Panc1 (cell line): ENCODE data around the gene RNF43. TPM values are rescaled to one million over a fixed set of nuclear protein-coding genes. Genes with fewer than 3 reads are reported as not detected.

Experiments
- ATAC-seq: fragments of 200-7000 bp; cut with Tn5 transposase; 2 replicates; pipeline ENCODE4 v1.9.1; 2020; ENCODE audit warnings: mild to moderate bottlenecking, moderate library complexity
- BruUV-seq: library from RNA; stranded (reverse); fragments of 400-500 nt; replicated peaks from 2 replicates; lab custom pipeline; 2021; lab: Mats Ljungman, UMichigan
- CTCF ChIA-PET: fragments of 300-600 bp; sonication (Branson Sonifier 250); formaldehyde crosslinking; loops from one replicate; lab custom pipeline; 2022; ENCODE audit warnings: antibody characterized with exemption; lab: Charles Lee
- POLR2A ChIA-PET: fragments of 300-600 bp; sonication (Branson Sonifier 250); formaldehyde crosslinking; loops from one replicate; lab custom pipeline; 2022; ENCODE audit warnings: antibody characterized with exemption; lab: Charles Lee
- DNase-seq: peaks from one replicate; pipeline ENCODE4 v3.0.0-alpha.2; 2010; ENCODE audit warnings: low read depth, low spot score
- H3K27ac ChIP-seq: 2 replicates; pipeline ENCODE4 v1.5.1; 2011; ENCODE audit warnings: mild to moderate bottlenecking, low read length, inconsistent platforms
- H3K27me3 ChIP-seq: fragments of 200-500 bp; sonication (Bioruptor generic); 2 replicates; pipeline ENCODE4 v1.6.0; 2014; ENCODE audit warnings: low read length, inconsistent platforms; ENCODE audit not compliant: control insufficient read depth, insufficient read depth
- H3K36me3 ChIP-seq: fragments of 200-500 bp; sonication (Bioruptor generic); 2 replicates; pipeline ENCODE4 v1.5.1; 2014; ENCODE audit warnings: inconsistent platforms, mild to moderate bottlenecking, low read length, moderate library complexity; ENCODE audit not compliant: control insufficient read depth, insufficient read depth
- H3K4me1 ChIP-seq: 2 replicates; pipeline ENCODE4 v1.5.1; 2011; ENCODE audit warnings: inconsistent platforms, mild to moderate bottlenecking, low read length, moderate library complexity; ENCODE audit not compliant: control insufficient read depth, insufficient read depth
- H3K4me3 ChIP-seq, 2 experiments: 2 replicates each; pipeline ENCODE4 v1.5.1; 2011 to 2012; ENCODE audit warnings: low read depth in 2 of 2, low read length in 2 of 2, mild to moderate bottlenecking in 2 of 2, inconsistent platforms in 1 of 2, moderate library complexity in 1 of 2
- H3K9me3 ChIP-seq: fragments of 200-500 bp; sonication (Bioruptor generic); 2 replicates; pipeline ENCODE4 v1.5.1; 2014; ENCODE audit warnings: low read depth, mild to moderate bottlenecking, inconsistent platforms, low read length, moderate library complexity; ENCODE audit not compliant: control insufficient read depth, insufficient read depth
- POLR2AphosphoS5 ChIP-seq: IDR thresholded peaks from 2 replicates; pipeline ENCODE4 v1.6.1; 2012; ENCODE audit warnings: mild to moderate bottlenecking, low read depth, low read length, moderate library complexity
- REST ChIP-seq, 2 experiments: IDR thresholded peaks; 2 replicates each; pipeline ENCODE4 v1.6.1; 2011 to 2012; ENCODE audit warnings: low read depth in 2 of 2, control low read depth in 1 of 2, low read length in 1 of 2, mild to moderate bottlenecking in 1 of 2, moderate library complexity in 1 of 2; ENCODE audit not compliant: insufficient read depth in 1 of 2
- SIN3A ChIP-seq: IDR thresholded peaks from 2 replicates; pipeline ENCODE4 v1.6.1; 2012; ENCODE audit warnings: low read depth, mild to moderate bottlenecking, low read length, moderate library complexity, borderline replicate concordance; ENCODE audit not compliant: insufficient read depth
- TCF7L2 ChIP-seq: IDR thresholded peaks from 2 replicates; pipeline ENCODE4 v1.6.1; 2011; ENCODE audit warnings: mild to moderate bottlenecking, low read depth, low read length, inconsistent platforms
- in situ Hi-C: cut with HindIII; loops from 2 replicates; pipeline ENCODE4 v1.10.0; 2016; ENCODE audit warnings: low sequenced_read_pairs, low pct_unique_long_range_greater_than_20kb
- intact Hi-C: fragments of 100-400 bp; cut with micrococcal nuclease; formaldehyde crosslinking; loops from one replicate; pipeline ENCODE4 v1.10.0; 2022; ENCODE audit not compliant: unreplicated experiment
- total RNA-seq: library from RNA; stranded (reverse); gene quantifications from one replicate; pipeline ENCODE4 v1.2.1, GENCODE V29; 2021; ENCODE audit not compliant: unreplicated experiment
- TF ChIP-seq, protein P1 (sequence below): fragments of 450-650 bp; IDR thresholded peaks from 2 replicates; pipeline ENCODE4 v1.5.1; 2017; ENCODE audit warnings: mild to moderate bottlenecking

Gene RNF43
- total RNA-seq, 1 experiment from 2014 or later = 4.7 TPM

- Histone ChIP-seq H3K4me1 (peaks cover 8% of the 10 kb centered on the region), H3K36me3 (no peaks in the 10 kb centered on the region), H3K4me3 (no peak overlapping the region), H3K27ac (no peak overlapping the region), H3K9me3 (no peaks in the 10 kb centered on the region), H3K27me3 (no peaks in the 10 kb centered on the region)
- no peak for TF ChIP-seq SIN3A
- no peak for TF ChIP-seq REST (IDR thresholded peaks at IDR 0.05; ENCODE audit: insufficient read depth in 1 of 2, low read depth in 2 of 2, low read length in 1 of 2)
- TF ChIP-seq, protein P1, sequence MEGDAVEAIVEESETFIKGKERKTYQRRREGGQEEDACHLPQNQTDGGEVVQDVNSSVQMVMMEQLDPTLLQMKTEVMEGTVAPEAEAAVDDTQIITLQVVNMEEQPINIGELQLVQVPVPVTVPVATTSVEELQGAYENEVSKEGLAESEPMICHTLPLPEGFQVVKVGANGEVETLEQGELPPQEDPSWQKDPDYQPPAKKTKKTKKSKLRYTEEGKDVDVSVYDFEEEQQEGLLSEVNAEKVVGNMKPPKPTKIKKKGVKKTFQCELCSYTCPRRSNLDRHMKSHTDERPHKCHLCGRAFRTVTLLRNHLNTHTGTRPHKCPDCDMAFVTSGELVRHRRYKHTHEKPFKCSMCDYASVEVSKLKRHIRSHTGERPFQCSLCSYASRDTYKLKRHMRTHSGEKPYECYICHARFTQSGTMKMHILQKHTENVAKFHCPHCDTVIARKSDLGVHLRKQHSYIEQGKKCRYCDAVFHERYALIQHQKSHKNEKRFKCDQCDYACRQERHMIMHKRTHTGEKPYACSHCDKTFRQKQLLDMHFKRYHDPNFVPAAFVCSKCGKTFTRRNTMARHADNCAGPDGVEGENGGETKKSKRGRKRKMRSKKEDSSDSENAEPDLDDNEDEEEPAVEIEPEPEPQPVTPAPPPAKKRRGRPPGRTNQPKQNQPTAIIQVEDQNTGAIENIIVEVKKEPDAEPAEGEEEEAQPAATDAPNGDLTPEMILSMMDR = no peak
- TF ChIP-seq TCF7L2 = no peak
- no peak for TF ChIP-seq POLR2AphosphoS5
- in situ Hi-C loops = no loop called here
- ChIA-PET CTCF (no interaction called here), POLR2A (no interaction called here)
- BruUV-seq = no TSS peak
- intact Hi-C loops = no loop called here
- no peak for DNase-seq
- ATAC-seq = no peak
Measured at GRCh38 chr17:58383892-58384462, 33.4 kb downstream of the RNF43 start.

GRCh38 chr17:58382872-58383242 is 34.5 kb downstream of the RNF43 start:
- in situ Hi-C loops = no loop called here
- Histone ChIP-seq H3K4me1 (peaks cover 3% of the 10 kb centered on the region), H3K36me3 (no peaks in the 10 kb centered on the region), H3K9me3 (no peaks in the 10 kb centered on the region), H3K27me3 (no peaks in the 10 kb centered on the region), H3K4me3 (no peak overlapping the region), H3K27ac (no peak overlapping the region)
- intact Hi-C loops = no loop called here
- ChIA-PET CTCF (no interaction called here), POLR2A (no interaction called here)
- BruUV-seq = no TSS peak
- DNase-seq (no peak), ATAC-seq (no peak)
- no peak for TF ChIP-seq REST (IDR thresholded peaks at IDR 0.05; ENCODE audit: insufficient read depth in 1 of 2, low read depth in 2 of 2, low read length in 1 of 2)
- TF ChIP-seq, protein P1 = no peak
